Uterus (tissue), 4 donors: ENCODE data around the gene C1QTNF3. TPM values are rescaled to one million over a fixed set of nuclear protein-coding genes. Genes with fewer than 3 reads are reported as not detected.

Experiments
- DNase-seq, 2 donors: peaks; one replicate each; pipeline ENCODE4 v3.0.0-alpha.2; 2019 to 2020
- H3K27ac ChIP-seq, 2 donors: fragments of 200-600 bp; sonication (generic); 1 replicate in 1 of 2; 2 replicates in 1 of 2; pipeline ENCODE4 v1.5.1; 2016 to 2018
- H3K27me3 ChIP-seq, 2 donors: fragments of 200-600 bp; sonication (generic); one replicate each; pipeline ENCODE4 v1.5.1; 2018 to 2019; ENCODE audit warnings: control low read depth in 1 of 2
- H3K36me3 ChIP-seq, 2 donors: fragments of 200-600 bp; sonication (generic); one replicate each; pipeline ENCODE4 v1.5.1; 2019; ENCODE audit warnings: control low read depth in 1 of 2
- H3K4me1 ChIP-seq, 2 donors: fragments of 200-600 bp; sonication (generic); one replicate each; pipeline ENCODE4 v1.5.1; 2018 to 2019; ENCODE audit warnings: control low read depth in 1 of 2
- H3K4me3 ChIP-seq, 2 donors: fragments of 200-600 bp; sonication (generic); 1 replicate in 1 of 2; 2 replicates in 1 of 2; pipeline ENCODE4 v1.5.1; 2018 to 2019; ENCODE audit warnings: mild to moderate bottlenecking in 1 of 2
- H3K9me3 ChIP-seq, 2 donors: fragments of 200-600 bp; sonication (generic); one replicate each; pipeline ENCODE4 v1.5.1; 2019; ENCODE audit warnings: control low read depth in 1 of 2
- CTCF ChIP-seq, 4 experiments: fragments of 200-600 bp in 2 of 4; fragments of 450-650 bp in 2 of 4; sonication (generic) in 2 of 4; IDR thresholded peaks; one replicate each; pipeline ENCODE4 v1.5.1; 2016 to 2019; ENCODE audit warnings: antibody characterized with exemption in 4 of 4, mild to moderate bottlenecking in 2 of 4, moderate library complexity in 1 of 4
- POLR2A ChIP-seq, 2 donors: fragments of 450-650 bp; IDR thresholded peaks; one replicate each; pipeline ENCODE4 v1.6.1; 2016; ENCODE audit warnings: antibody characterized with exemption in 2 of 2, mild to moderate bottlenecking in 1 of 2, moderate library complexity in 1 of 2
- intact Hi-C: fragments of 100-400 bp; cut with DNase I; formaldehyde crosslinking; loops from one replicate; pipeline ENCODE4 v1.15.1; 2023; ENCODE audit warnings: low total_unique reads
- total RNA-seq, 4 donors: library from RNA; depleted of rRNA in 3 of 4; stranded (reverse); fragments of >200 nt in 3 of 4; gene quantifications; one replicate each; pipeline versions ENCODE4 v1.1.0 to v1.2.4, GENCODE V29; 2014 to 2023
- donor health status: DM: yes; HTN: yes; CAD: no.

C1QTNF3 gene
- total RNA-seq, 4 donors from 2014 or later: 7.6 to 35.9 (median 13.3) TPM

- H3K27me3 ChIP-seq: no peaks in the 10 kb centered on the region
Measured at GRCh38 chr5:33981408-33982162, 61.4 kb downstream of the C1QTNF3 start.

GRCh38 chr5:33980030-33980429 is 63.0 kb downstream of the C1QTNF3 start:
- DNase-seq: no peak
- H3K9me3 ChIP-seq: no peaks in the 10 kb centered on the region
- H3K36me3 ChIP-seq: no peaks in the 10 kb centered on the region
- no peak overlapping the region for H3K4me3 ChIP-seq
- no peaks in the 10 kb centered on the region for H3K4me1 ChIP-seq
- no peaks in the 10 kb centered on the region for H3K27me3 ChIP-seq
- no peak overlapping the region for H3K27ac ChIP-seq
- intact Hi-C loops: no loop called here
- TF ChIP-seq POLR2A (IDR thresholded peaks at IDR 0.05) (no peak), CTCF (IDR thresholded peaks at IDR 0.05) (no peak)

More at GRCh38 chr5:33981408-33982162, 61.4 kb downstream of the C1QTNF3 start:
- no peaks in the 10 kb centered on the region for H3K9me3 ChIP-seq
- no peak overlapping the region for H3K27ac ChIP-seq
- no peak overlapping the region for H3K4me3 ChIP-seq
- no peaks in the 10 kb centered on the region for H3K4me1 ChIP-seq
- no peak for DNase-seq
- no peaks in the 10 kb centered on the region for H3K36me3 ChIP-seq
- TF ChIP-seq POLR2A (IDR thresholded peaks at IDR 0.05) (no peak), CTCF (IDR thresholded peaks at IDR 0.05) (no peak)
- intact Hi-C loops: no loop called here

GRCh38 chr5:33978306-33978705 is 64.7 kb downstream of the C1QTNF3 start:
- no peaks in the 10 kb centered on the region for H3K36me3 ChIP-seq
- no peak overlapping the region for H3K27ac ChIP-seq
- TF ChIP-seq POLR2A (IDR thresholded peaks at IDR 0.05) (no peak), CTCF (IDR thresholded peaks at IDR 0.05) (no peak)
- H3K4me3 ChIP-seq: no peak overlapping the region
- H3K27me3 ChIP-seq: no peaks in the 10 kb centered on the region
- DNase-seq: no peak
- no peaks in the 10 kb centered on the region for H3K4me1 ChIP-seq
- intact Hi-C loops: no loop called here
- H3K9me3 ChIP-seq: no peaks in the 10 kb centered on the region

- Histone ChIP-seq H3K27me3 (no peaks in the 10 kb centered on the region), H3K4me1 (no peaks in the 10 kb centered on the region), H3K4me3 (no peak overlapping the region), H3K9me3 (no peaks in the 10 kb centered on the region), H3K27ac (peak overlapping the region; percentile 33 to 34), H3K36me3 (no peaks in the 10 kb centered on the region)
- no peak for DNase-seq
- TF ChIP-seq POLR2A (IDR thresholded peaks at IDR 0.05) (no peak), CTCF (IDR thresholded peaks at IDR 0.05) (no peak)
- intact Hi-C loops: no loop called here
Measured at GRCh38 chr5:33976307-33976706, 66.7 kb downstream of the C1QTNF3 start.

- intact Hi-C loops: no loop called here
- TF ChIP-seq CTCF (IDR thresholded peaks at IDR 0.05): no peak
- no peak for TF ChIP-seq POLR2A (IDR thresholded peaks at IDR 0.05)
- no peaks in the 10 kb centered on the region for H3K4me1 ChIP-seq
- H3K27me3 ChIP-seq: no peaks in the 10 kb centered on the region
- no peak for DNase-seq
- no peaks in the 10 kb centered on the region for H3K9me3 ChIP-seq
- no peak overlapping the region for H3K4me3 ChIP-seq
- no peaks in the 10 kb centered on the region for H3K36me3 ChIP-seq
- H3K27ac ChIP-seq: peak overlapping the region; percentile 33 to 34
Measured at GRCh38 chr5:33975852-33976251, 67.2 kb downstream of the C1QTNF3 start.
